CD4-positive, alpha-beta T cell treated with Interleukin-6 for 4 hours (primary cell): Measurements from ENCODE around the gene TMA7B.
A peak's percentile ranks its signal among the peaks of the same experiment; 100 is the strongest.
"Not testable (repeated sequence)": the region's sequence is repeated elsewhere in the genome, so short reads cannot be mapped to it uniquely, and the experiment has no call there.

Source experiments
- DNase-seq: peaks from one replicate; pipeline ENCODE4 v3.0.0-alpha.2; 2020; ENCODE audit warnings: mixed read lengths

The TMA7B gene

GRCh38 chr22:39985383-39986035 lies 25.3 kb downstream of the TMA7B start:
- peak; percentile 33 for DNase-seq

- DNase-seq, result no peak
These were observed 28.4 kb downstream of the TMA7B start for GRCh38 chr22:39988386-39989114.

DNA sequence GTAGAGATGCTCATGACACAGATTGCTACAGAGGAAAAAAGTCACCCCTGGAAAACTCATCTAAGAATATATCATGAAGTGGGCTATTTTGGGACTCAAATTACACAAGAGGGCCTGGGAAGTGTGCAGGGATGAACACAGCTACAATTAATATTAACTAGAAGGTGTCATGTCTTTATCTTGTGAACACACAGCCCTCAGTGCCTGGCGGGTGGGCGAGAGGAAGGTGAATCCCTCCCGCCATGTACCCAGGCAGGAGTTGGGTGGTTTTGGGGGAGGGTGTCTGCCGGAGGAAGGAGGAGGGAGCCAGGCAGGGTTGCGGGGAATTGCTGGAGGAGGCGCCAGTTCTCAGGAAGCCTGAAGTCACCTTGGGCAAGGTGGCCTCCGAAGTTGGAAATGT lies 29.4 kb downstream of the TMA7B start:
- no peak for DNase-seq

DNA sequence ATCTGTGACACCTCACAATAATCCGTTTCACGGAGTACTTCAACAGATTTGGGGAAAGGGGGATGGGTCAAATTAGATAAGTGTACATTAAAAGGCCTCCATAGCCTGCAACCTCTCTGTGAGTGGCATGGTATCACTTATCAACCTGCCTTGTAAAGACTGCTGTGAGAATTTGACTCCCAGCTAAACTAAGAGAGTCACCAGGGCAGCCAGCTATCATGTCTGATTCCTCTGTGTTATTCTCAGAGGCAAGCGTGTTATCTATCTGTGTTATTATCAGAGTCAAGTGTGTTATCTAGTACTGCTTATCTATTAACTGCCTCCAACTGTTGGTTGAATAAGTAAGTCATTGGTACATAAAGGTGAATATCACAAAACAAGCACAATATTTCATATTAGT lies 30.5 kb downstream of the TMA7B start:
- no peak for DNase-seq

GRCh38 chr22:39991159-39991860 lies 31.1 kb downstream of the TMA7B start:
- no peak for DNase-seq

- DNase-seq, result no peak
These were observed 32.1 kb downstream of the TMA7B start for GRCh38 chr22:39992088-39992826.

- DNase-seq, result not testable (repeated sequence)
These were observed 32.7 kb downstream of the TMA7B start for GRCh38 chr22:39992894-39993293.

DNA sequence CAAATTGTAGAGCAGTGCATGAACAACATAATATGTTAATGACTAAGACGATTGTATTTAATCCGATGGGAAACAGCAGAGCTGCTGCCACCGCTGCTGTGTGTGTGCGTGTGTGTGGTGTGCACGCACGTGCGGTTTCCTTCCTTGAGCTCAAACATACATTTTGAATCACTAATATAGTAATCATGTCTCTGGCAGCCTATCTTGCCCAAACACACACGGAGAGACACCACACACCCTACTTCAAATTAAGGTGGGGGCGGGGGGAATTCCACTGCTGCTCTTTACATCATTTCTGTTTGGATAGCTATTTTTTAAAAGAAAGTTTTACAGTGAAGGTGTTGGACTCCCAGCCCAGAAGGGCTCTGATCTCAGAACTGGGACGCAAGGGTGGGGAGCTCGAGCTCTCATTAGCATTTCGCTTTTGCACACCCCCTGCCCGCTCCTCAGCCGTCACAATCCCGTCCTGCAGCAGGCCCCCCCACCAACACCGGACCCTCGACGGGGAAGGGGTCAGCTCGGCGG lies 33.9 kb downstream of the TMA7B start:
- peak; percentile 64 for DNase-seq

GRCh38 chr22:39994566-39995392 lies 34.6 kb downstream of the TMA7B start, which contains the start of gene FAM83F:
Gene FAM83F (plus strand): TSS chr22:39994954. CDS start chr22:39995043, 89 bp downstream.
- DNase-seq, result peak; percentile 60

DNA sequence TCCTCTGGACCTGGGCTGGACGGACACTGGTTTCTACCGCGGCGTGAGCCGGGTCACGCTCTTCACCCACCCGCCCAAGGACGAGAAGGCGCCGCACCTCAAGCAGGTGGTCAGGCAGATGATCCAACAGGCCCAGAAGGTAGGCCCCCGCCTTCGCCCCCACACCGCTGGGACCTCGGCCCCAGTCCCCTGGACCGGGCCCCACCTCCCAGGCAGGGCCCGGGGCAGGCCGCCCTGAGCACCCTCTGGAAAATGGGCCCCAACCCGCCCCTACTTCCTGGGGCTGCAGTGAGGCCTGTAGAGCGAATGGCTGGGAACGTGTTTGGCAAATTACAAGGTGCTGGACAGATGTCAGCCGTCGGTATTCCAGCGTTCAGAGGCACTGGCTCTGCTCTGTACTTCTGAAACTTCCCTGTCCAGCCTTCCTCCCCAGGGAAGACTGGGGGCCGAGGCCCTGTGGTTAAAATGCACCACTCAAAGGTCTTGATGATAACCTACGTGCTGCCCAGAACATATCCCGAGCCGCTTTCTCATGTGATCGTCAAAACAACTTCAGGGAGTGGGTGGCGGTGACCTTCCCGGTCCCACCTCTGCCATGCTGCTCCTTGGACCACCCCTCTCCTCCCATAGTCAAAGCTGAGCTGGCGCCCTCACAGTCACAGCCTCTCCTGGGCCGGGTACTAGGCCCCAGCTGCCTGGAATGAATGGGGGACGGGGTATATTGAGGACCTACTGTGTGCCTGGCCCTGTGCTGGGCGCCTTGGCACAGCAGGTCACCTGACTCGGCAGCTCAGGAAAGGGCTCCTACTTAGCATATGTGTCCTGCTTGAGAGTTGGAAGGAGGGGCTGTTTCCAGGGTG lies 35.4 kb downstream of the TMA7B start:
- no peak for DNase-seq

DNA sequence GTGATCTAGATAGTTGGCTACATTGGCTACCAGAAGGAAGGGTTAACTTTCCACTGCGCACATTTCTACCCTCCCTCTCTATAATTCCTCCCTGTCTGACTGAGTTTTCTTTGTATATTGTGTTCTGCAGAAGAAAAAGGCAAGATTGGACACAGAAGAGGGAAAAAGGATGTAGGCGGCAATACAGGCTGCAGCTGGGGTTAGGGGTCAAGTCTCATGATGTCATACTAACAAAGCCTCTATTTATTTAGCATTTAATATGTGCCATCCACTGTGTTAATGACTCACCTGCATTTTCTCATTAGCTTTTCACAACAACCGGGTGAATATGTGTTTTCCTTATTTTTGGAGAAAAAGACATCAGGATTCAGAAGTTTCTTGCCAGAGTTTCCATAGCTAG lies 36.5 kb downstream of the TMA7B start:
- no peak for DNase-seq

DNA sequence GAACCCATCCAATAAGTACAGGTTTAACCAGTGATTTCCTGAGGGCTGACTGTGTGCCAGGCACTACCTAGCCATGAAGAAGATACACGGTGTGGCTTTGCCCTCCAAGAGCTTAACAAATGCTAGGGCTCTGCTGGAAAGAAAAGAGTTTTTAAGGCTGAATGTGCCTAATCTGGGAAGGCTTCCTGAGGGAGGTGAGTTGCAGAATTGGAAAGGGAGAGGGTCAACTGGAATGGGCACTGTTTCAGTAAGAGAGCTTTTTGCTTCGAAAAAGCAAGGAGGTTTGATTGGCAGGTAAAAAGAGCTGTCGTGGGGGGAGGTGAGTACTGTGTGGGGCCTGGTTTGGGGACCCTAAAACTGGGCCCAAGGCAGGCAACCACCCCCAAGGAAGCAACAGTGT lies 37.2 kb downstream of the TMA7B start:
- no peak for DNase-seq

- no peak for DNase-seq
These were observed 37.9 kb downstream of the TMA7B start for GRCh38 chr22:39997939-39998726.

- DNase-seq, result no peak
These were observed 39.1 kb downstream of the TMA7B start for GRCh38 chr22:39999144-39999757.

- no peak for DNase-seq
These were observed 40.0 kb downstream of the TMA7B start for GRCh38 chr22:40000171-40000570.

DNA sequence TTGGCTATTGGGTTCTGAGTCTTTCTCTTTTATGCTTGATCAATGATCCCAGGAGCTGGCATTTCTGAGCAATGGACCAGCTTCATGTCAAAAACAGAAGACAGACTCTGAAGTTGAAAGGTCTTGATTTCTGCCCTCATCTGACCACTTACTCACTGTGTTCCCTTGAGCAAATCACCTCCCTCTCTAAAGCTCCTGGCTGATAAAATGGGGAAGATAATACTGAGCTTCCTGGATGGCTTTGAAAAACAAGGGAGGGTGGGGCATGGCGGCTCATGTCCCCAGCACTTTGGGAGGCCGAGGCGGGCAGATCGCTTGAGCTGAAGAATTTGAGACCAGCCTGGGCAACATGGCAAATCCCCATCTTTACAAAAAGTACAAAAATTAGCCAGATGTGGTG lies 40.9 kb downstream of the TMA7B start:
- no peak for DNase-seq

- no peak for DNase-seq
These were observed 41.8 kb downstream of the TMA7B start for GRCh38 chr22:40001800-40002577.

GRCh38 chr22:40002935-40003715 lies 42.9 kb downstream of the TMA7B start:
- DNase-seq, result no peak
